ENCODE results near the gene CELF1.
"Not testable (repeated sequence)": the region's sequence is repeated elsewhere in the genome, so short reads cannot be mapped to it uniquely, and the experiment has no call there.

CELF1 gene

DNA sequence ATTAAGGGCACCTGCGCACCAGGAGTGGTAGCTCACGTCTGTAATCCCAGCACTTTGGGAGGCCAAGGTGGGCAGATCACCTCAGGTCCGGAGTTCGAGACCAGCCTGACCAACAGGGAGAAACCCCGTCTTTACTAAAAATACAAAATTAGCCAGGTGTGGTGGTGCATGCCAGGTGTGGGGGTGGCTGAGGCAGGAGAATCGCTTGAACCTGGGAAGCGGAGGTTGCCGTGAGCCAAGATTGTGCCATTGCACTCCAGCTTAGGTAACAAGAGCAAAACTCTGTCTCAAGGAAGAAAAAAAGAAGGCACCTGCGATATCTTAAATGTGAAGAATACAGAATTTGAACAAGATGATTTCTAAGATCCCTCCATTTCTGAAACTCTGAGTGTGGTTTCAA lies 26.9 kb downstream of the CELF1 start:
- not testable (repeated sequence) for ATAC-seq (replicated peaks); DNase-seq; H3K9me3 Mint-ChIP-seq; H3K27me3 Mint-ChIP-seq
- Mint-ChIP-seq H3K36me3 (ENCODE audit: insufficient read depth) (peaks cover 26% of the 10 kb centered on the region), H3K27ac (peak overlapping the region; percentile 62 to 93), H3K4me1 (ENCODE audit: low read depth in 2 of 2) (peaks cover 44 to 55% of the 10 kb centered on the region in 2 donors), H3K4me3 (peak overlapping the region in 1 of 2 donors; percentile 72)

DNA sequence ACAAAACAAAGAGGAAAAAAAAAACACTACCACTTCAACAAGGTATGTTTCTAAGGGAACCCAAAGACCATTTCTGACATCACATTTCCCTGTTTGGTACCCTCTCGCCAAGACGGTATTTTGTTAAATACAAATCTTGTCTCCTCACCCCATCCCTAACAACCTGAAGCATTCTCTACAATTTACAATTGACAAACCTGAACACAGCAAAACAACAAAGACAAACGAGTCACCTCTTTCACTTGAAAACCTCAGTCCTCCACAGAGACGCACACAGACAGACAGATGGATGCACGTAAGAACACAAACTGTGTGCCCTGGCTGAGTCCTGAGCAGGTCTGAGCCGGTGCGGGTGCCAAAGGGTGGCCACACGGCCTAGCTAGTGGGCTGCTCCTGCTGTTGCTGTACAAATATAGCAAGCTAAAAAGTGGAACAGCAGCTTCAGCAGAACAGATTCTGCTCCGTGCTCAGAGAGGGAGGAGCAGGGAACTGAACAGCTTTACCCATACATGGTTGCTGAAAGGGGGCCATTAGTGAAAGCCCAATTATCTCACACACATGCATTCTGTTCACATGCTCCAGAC lies 28.5 kb downstream of the CELF1 start:
- Mint-ChIP-seq H3K27ac (peak overlapping the region; percentile 62 to 87), H3K4me1 (ENCODE audit: low read depth in 2 of 2) (peaks cover 39 to 55% of the 10 kb centered on the region in 2 donors)

DNA sequence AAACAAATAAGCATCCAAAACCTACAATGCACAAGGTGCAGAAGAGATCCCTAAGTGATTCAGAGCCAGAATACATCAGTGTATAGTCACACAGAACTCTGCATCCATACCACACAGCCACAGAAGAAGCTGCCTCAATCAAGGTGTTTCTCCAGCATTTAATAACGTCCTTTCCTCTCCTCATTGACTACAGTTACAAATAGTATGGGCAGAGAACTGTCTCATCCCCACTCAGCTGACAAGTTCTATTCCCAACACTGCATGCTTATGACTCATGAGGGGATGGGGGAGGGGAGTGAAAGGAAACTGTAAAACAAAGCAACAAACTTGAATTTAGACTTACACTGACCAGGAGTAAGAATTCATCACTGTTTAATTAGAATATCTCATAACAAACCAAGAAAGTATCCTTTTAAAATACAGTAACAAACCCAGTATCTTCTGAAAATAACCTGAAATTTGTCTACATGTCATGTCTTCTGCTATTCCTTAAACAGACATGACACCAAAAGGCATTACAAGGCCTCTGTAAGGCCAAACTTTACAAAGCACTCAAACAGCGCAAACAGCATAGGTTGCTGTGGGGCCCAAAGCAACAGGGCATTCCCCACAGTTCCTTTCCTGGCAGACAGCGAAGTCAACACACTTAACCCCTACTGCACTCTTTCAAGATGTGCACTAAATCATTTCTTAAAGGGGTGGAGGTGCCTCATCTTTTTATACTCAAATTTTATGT lies 29.3 kb downstream of the CELF1 start:
- ATAC-seq (replicated peaks) (peak; percentile 81), DNase-seq (peak in 2 of 3 experiments; percentile 6 to 11)
- Mint-ChIP-seq H3K4me1 (ENCODE audit: low read depth in 2 of 2) (peaks cover 39 to 57% of the 10 kb centered on the region in 2 donors), H3K4me3 (peak overlapping the region; percentile 43 to 47), H3K36me3 (ENCODE audit: insufficient read depth) (peaks cover 22% of the 10 kb centered on the region), H3K27ac (peak overlapping the region; percentile 62 to 87), H3K9me3 (no peaks in the 10 kb centered on the region), H3K27me3 (no peaks in the 10 kb centered on the region)

More for the DNA sequence above, 28.5 kb downstream of the CELF1 start:
- no peaks in the 10 kb centered on the region for H3K27me3 Mint-ChIP-seq
- DNase-seq: no peak
- ATAC-seq (replicated peaks): peak; percentile 35
- peaks cover 29% of the 10 kb centered on the region for H3K36me3 Mint-ChIP-seq (ENCODE audit: insufficient read depth)
- H3K4me3 Mint-ChIP-seq: peak overlapping the region; percentile 43 to 47
- H3K9me3 Mint-ChIP-seq: no peaks in the 10 kb centered on the region

DNA sequence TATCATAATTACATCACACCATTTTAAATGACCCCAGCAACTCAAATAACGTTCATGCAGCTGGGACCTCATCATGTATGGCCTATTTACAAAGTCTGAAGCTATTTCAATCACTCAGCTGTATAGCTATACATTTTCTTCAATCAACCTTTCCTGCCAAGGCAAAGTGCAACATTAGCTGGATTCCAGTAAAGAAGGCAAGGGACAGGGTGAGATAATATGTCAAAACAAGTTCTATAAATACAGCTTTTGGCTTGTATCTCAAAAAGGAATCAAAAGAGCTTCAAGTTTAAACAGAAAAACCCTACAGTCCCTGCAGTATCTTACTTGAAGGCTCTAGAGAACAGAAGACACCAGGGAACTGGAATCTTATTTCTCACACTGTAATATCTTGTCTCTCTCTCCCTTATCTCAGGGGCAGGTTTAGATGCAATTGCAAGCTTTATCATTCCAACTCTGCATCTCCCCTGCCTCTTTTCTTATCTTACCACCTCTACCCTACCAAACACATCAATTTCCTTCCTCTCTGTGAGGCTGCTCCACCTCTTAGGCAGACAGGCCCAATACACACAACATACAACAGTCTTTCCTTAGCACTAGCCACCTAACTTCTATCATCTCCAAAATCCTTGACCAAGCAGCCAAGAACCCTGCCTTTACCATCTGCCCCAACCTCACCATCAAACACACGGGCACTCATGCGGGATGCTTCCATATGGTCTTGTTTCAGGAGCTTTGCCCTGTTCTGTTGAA lies 34.5 kb downstream of the CELF1 start:
- Mint-ChIP-seq H3K4me3 (peak overlapping the region in 1 of 2 donors; percentile 37), H3K4me1 (ENCODE audit: low read depth in 2 of 2) (peaks cover 44 to 69% of the 10 kb centered on the region in 2 donors), H3K9me3 (no peaks in the 10 kb centered on the region), H3K36me3 (ENCODE audit: insufficient read depth) (peaks cover 21% of the 10 kb centered on the region), H3K27ac (peak overlapping the region; percentile 5 to 77), H3K27me3 (no peaks in the 10 kb centered on the region)
- DNase-seq: no peak
- no peak for ATAC-seq (replicated peaks)

DNA sequence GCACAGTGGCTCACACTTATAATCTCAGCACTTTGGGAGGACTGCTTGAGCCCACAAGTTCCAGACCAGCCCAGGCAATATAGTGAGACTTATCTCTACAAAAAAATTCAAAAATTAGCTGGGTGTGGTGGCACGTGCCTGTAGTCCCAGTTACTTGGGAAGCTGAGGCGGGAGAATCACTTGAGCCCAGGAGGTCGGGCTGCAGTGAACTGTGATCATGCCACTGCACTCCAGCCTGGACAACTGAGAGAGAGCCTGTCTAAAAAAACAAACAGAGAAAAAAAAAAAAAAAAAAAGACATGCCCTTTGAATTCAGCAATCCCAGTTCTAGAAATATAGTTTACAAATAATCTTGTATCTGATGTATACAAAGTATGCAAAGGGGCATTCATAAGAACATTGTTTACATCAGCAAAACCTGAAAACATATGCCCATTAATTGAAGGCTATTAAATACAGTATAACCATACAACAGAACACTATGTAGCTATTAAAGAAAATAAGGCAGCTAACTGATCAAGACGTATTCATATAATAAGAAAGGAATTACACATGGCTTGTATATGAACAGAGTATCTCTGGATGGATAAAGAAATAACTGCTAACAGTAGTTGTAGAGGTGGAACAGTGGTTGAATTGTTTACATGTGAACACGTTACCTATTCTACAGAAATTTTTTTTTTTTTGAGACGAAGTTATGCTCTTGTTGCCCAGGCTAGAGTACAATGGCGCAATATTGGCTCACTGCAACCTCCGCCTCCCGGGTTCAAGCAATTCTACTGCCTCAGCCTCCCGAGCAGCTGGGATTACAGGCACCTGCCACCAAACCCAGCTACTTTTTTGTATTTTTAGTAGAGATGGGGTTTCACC lies 35.7 kb downstream of the CELF1 start:
- Mint-ChIP-seq H3K4me1 (ENCODE audit: low read depth in 2 of 2) (peaks cover 40 to 63% of the 10 kb centered on the region in 2 donors), H3K27ac (peak overlapping the region; percentile 35 to 77), H3K4me3 (no peak overlapping the region)

DNA sequence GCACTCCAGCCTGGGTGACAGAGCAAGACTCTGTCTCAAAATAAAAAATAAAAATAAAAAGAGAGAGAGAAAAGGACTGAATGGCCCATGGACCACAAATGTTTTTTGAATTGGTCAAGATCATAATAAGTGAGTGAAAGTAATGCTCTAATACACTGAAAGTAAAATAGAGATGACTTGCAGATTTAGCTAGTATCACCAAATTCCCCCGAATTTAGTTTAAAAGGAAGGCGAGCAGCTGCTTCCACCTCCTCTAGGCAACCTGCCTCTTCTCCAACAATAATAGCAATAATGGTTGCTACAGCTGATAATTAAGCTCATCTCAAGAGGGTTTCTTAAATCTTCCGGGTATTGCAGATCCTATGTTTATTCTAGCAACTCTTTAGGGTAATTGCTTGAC lies 36.8 kb downstream of the CELF1 start:
- Mint-ChIP-seq H3K9me3 (no peaks in the 10 kb centered on the region), H3K36me3 (ENCODE audit: insufficient read depth) (peaks cover 25% of the 10 kb centered on the region), H3K4me3 (peak overlapping the region in 1 of 2 donors; percentile 10), H3K27ac (peak overlapping the region in 1 of 2 donors; percentile 62), H3K4me1 (ENCODE audit: low read depth in 2 of 2) (peaks cover 38 to 71% of the 10 kb centered on the region in 2 donors), H3K27me3 (no peaks in the 10 kb centered on the region)
- DNase-seq: no peak
- no peak for ATAC-seq (replicated peaks)

More for the DNA sequence above, 35.7 kb downstream of the CELF1 start:
- ATAC-seq (replicated peaks) (no peak), DNase-seq (no peak)
- Mint-ChIP-seq H3K27me3 (no peaks in the 10 kb centered on the region), H3K36me3 (ENCODE audit: insufficient read depth) (peaks cover 21% of the 10 kb centered on the region), H3K9me3 (no peaks in the 10 kb centered on the region)

DNA sequence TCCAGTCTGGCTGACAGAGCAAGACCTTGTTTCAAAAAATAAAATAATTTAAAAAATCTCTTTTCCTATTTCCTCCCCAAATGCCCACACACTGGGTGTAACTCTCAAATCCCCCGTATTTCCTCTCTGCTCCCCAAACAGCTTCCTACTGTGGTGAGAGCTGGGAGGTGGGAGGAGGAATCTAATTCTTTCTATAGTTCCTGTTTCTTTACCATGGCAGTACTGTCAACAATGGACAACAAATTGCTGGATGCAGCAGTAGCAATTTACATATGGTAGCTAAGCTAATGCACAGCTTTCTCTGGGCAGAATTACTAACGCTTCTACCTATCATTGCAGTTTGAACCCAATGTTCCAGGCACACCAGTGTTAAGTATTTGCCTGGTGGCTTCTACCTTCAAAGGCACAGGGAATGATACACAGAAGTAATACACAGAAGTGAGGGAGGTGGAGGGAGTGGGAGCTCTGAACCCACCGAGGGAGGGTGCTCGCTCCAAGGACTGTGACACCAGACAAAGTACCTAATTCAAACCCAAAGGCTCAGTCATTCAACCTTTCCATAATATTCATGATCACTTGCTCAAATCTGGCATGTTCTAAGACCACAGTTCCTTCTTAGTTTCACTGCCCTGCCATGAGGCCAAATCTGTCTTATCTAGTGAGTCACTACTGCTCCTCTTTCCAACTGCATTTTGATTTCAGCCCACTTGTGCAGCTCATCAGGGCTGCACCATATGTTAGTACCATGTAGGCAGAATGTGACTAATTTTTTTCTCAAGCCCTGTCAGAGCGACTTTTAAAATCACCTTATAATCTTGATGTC lies 37.9 kb downstream of the CELF1 start:
- Mint-ChIP-seq H3K27ac (peak overlapping the region; percentile 62 to 69), H3K9me3 (no peaks in the 10 kb centered on the region), H3K36me3 (ENCODE audit: insufficient read depth) (peaks cover 29% of the 10 kb centered on the region), H3K4me3 (peak overlapping the region; percentile 49 to 57), H3K27me3 (no peaks in the 10 kb centered on the region), H3K4me1 (ENCODE audit: low read depth in 2 of 2) (peaks cover 37 to 74% of the 10 kb centered on the region in 2 donors)
- DNase-seq (no peak), ATAC-seq (replicated peaks) (peak; percentile 47)

DNA sequence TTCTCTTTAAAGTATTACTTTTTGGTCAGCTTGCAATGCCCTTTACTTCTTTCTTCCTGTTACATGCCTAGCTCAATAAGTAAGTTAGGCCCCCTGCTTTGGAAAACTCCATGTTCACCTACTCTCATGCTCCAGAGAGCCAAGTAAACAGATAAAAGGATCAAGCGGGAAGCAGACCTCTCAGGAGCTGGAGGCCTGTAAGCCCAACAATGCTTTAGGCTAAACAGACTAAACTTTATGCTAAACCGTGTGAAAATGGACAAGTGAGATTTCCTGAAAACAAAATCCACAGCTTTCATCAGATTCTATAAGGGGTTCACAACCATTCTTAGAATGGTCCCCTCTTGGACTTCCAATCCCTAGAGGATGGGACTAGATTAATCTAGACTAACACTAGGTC lies 40.2 kb downstream of the CELF1 start:
- Mint-ChIP-seq H3K36me3 (ENCODE audit: insufficient read depth) (peaks cover 27% of the 10 kb centered on the region), H3K27ac (peak overlapping the region; percentile 8 to 62)

DNA sequence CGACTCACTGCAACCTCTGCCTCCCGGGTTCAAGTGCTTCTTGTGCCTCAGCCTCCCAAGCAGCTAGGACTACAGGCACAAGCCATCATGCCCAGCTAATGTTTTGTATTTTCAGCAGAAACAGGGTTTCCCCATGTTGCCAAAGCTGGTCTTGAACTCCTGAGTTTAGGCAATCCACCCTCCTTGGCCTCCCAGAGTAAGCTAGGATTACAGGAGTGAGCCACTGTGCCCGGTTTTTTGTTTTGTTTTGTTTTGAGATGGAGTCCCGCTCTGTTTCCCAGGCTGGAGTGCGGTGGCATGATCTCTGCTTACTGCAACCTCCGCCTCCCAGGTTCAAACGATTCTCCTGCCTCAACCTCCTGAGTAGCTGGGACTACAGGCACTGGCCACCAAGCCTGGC lies 41.0 kb downstream of the CELF1 start:
- peaks cover 25% of the 10 kb centered on the region for H3K36me3 Mint-ChIP-seq (ENCODE audit: insufficient read depth)
- no peaks in the 10 kb centered on the region for H3K9me3 Mint-ChIP-seq
- ATAC-seq (replicated peaks): no peak
- DNase-seq: no peak
- no peak overlapping the region for H3K4me3 Mint-ChIP-seq
- H3K27me3 Mint-ChIP-seq: no peaks in the 10 kb centered on the region
- peaks cover 48 to 78% of the 10 kb centered on the region in 2 donors for H3K4me1 Mint-ChIP-seq (ENCODE audit: low read depth in 2 of 2)
- peak overlapping the region; percentile 8 to 62 for H3K27ac Mint-ChIP-seq

More for the DNA sequence above, 40.2 kb downstream of the CELF1 start:
- no peak overlapping the region for H3K4me3 Mint-ChIP-seq
- ATAC-seq (replicated peaks): no peak
- no peak for DNase-seq
- no peaks in the 10 kb centered on the region for H3K27me3 Mint-ChIP-seq
- no peaks in the 10 kb centered on the region for H3K9me3 Mint-ChIP-seq
- H3K4me1 Mint-ChIP-seq (ENCODE audit: low read depth in 2 of 2): peaks cover 47 to 76% of the 10 kb centered on the region in 2 donors

DNA sequence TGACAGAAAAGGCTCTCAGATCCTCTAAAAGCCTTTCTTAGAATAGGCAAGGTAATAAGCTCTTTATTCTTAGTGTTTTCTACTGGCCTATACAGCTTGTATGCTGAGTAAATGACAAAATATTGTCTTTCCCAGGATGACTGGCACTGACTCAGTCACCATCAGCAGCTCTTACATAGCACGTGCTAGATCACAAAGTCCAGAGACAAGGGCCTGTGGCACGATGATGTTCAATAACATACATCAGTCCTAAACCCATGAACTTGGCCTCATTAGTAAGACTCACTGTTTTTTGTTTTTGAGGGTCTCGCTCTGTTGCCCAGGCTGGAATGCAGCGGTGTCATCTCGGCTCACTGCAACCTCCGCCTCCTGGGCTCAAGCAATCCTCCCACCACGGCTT lies 42.7 kb downstream of the CELF1 start:
- DNase-seq: no peak

DNA sequence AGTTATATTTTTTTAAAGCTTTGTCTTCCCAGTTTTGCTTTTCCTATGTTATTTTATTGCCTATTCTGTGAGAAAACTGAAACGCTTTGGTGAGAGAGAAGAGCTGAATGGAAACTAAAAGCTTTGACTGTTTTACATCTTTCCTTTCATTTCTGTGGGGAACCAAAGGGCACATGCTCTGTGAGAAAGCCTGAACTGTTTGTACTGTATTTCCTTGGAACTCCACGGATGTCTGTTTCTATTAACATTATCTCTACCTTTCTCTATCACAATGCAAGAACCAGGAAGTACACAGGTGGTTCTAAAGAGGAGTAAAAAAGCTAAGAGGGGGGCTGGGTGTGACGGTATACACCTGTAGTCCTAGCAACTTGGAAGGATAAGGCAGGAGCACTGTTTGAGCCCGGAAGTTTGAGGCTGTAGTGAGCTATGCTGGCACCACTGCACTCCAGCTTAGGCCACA lies 43.8 kb downstream of the CELF1 start:
- Mint-ChIP-seq H3K36me3 (ENCODE audit: insufficient read depth) (peaks cover 35% of the 10 kb centered on the region), H3K4me3 (peak overlapping the region in 1 of 2 donors; percentile 35)
- no peak for DNase-seq

More for the DNA sequence above, 42.7 kb downstream of the CELF1 start:
- no peaks in the 10 kb centered on the region for H3K9me3 Mint-ChIP-seq
- H3K27ac Mint-ChIP-seq: peak overlapping the region; percentile 35 to 59
- peaks cover 30% of the 10 kb centered on the region for H3K36me3 Mint-ChIP-seq (ENCODE audit: insufficient read depth)
- no peaks in the 10 kb centered on the region for H3K27me3 Mint-ChIP-seq
- H3K4me3 Mint-ChIP-seq: peak overlapping the region in 1 of 2 donors; percentile 6
- H3K4me1 Mint-ChIP-seq (ENCODE audit: low read depth in 2 of 2): peaks cover 50 to 76% of the 10 kb centered on the region in 2 donors
- ATAC-seq (replicated peaks): no peak

More for the DNA sequence above, 43.8 kb downstream of the CELF1 start:
- peak; percentile 16 for ATAC-seq (replicated peaks)
- H3K4me1 Mint-ChIP-seq (ENCODE audit: low read depth in 2 of 2): peaks cover 44 to 72% of the 10 kb centered on the region in 2 donors
- H3K27ac Mint-ChIP-seq: peak overlapping the region; percentile 59 to 80
- H3K27me3 Mint-ChIP-seq: no peaks in the 10 kb centered on the region
- no peaks in the 10 kb centered on the region for H3K9me3 Mint-ChIP-seq
